HG03039 (cell line): ENCODE measurements around the gene KNOP1.

Experiments used
- ATAC-seq: cut with Tn5 transposase; IDR thresholded peaks from one replicate; pipeline ENCODE4 v1.9.1; 2021; ENCODE audit warnings: mild to moderate bottlenecking, moderate library complexity; ENCODE audit not compliant: unreplicated experiment

The KNOP1 gene

DNA sequence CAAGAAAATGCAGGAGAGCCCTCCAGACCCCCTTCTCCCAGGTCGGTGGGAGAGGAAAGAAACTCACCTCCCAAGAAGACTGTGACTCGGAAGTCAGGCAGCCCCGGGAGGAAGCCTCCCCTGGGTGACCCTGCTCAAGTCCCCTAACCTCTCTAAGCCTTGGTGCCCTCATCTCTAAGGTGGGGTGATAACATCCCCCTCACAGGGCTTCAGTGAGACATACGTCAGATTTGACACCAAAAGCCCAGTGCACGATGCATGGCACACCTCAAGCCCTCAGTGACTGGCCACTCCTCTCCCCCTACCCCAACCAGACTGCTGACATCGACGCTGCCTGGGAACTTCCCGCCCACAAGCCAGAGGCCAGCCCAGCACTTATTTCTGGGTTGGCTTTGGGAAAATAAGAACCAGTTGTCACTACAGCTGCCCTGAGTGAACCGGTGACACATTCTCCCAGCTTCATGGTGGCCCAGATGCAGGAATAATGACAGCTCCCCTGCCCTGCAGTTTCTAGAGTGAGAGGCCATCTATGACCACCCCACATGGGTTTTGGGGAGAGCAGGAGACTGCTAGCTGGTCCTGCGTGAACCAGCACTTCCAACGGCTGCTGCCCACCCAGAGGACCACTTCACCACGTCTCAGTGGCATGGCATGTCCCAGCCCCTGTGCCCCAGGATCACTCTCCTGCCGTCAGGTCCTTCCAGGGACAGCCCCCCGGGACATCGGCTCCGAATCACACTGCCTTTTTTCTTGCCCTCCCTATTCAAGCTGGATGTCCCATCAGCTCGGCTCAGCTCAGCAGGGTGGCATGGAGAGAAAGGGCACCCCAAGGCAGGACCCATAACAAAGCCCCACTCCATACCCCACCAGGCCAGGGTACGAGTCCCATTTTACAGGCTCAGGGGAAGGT lies 9.5 kb downstream of the KNOP1 start:
- ATAC-seq: no peak

- no peak for ATAC-seq
Observed at GRCh38 chr16:19707569-19708295, 10.3 kb downstream of the KNOP1 start.

- no peak for ATAC-seq
Observed at GRCh38 chr16:19706846-19707245, 11.2 kb downstream of the KNOP1 start.

DNA sequence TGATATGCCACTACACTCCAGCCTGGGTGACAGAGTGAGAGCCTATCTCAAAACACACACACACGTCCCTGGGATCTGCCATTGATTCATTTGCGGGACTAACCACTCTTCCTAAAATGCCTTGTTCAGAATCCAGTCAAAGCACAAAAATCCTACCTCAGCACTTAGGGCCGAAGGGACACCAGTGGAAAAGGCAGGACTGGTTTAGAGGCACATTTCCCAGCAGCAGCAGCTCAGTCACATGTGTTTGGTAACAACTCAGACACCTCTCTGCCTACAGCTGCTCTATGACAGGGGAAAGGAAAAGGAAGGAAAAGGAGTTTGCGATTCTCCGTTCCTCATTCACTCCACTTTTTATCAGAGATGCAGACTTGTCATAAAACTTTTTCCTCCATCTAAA lies 12.2 kb downstream of the KNOP1 start:
- ATAC-seq: no peak

DNA sequence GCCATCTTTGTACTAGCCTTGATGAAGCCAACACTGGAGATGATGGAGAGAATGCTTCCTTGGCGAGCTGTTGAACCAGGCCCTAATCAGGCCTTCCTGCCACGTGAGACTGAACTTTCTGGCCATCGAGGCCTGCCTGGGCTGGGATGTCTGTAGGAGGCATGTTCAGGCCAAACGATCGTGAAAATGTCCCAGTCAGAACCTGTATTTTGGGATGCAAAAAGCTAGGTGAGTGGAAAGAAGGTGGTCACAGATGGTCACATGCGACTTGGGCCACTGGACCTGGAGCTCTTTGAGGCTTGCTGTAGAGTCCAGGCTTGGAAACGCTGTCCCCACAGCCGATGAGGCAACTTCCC lies 12.9 kb downstream of the KNOP1 start:
- no peak for ATAC-seq

- ATAC-seq: no peak
Observed at GRCh38 chr16:19704321-19705145, 13.5 kb downstream of the KNOP1 start.

GRCh38 chr16:19703172-19703889 lies 14.7 kb downstream of the KNOP1 start:
- no peak for ATAC-seq

DNA sequence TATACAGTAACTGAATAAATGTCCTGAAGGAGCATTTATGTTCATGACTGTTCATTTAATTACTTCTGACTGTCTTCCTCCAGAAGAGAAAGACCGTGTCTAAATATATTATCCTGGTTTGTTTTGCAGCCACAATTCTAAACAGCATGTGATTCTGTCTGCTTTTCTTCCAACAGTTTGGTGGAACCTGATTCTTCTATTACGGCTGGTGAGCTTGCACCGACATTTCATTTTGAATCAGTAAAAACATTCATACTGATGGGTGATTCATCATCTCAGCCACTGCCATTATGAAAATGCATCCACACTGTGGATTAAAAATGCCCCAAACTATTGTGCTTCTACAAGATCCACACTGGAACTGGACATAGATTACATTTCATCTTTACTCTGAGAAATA lies 16.9 kb downstream of the KNOP1 start:
- ATAC-seq: no peak

GRCh38 chr16:19700319-19700781 lies 17.7 kb downstream of the KNOP1 start:
- no peak for ATAC-seq

GRCh38 chr16:19699472-19699871 lies 18.6 kb downstream of the KNOP1 start:
- no peak for ATAC-seq

DNA sequence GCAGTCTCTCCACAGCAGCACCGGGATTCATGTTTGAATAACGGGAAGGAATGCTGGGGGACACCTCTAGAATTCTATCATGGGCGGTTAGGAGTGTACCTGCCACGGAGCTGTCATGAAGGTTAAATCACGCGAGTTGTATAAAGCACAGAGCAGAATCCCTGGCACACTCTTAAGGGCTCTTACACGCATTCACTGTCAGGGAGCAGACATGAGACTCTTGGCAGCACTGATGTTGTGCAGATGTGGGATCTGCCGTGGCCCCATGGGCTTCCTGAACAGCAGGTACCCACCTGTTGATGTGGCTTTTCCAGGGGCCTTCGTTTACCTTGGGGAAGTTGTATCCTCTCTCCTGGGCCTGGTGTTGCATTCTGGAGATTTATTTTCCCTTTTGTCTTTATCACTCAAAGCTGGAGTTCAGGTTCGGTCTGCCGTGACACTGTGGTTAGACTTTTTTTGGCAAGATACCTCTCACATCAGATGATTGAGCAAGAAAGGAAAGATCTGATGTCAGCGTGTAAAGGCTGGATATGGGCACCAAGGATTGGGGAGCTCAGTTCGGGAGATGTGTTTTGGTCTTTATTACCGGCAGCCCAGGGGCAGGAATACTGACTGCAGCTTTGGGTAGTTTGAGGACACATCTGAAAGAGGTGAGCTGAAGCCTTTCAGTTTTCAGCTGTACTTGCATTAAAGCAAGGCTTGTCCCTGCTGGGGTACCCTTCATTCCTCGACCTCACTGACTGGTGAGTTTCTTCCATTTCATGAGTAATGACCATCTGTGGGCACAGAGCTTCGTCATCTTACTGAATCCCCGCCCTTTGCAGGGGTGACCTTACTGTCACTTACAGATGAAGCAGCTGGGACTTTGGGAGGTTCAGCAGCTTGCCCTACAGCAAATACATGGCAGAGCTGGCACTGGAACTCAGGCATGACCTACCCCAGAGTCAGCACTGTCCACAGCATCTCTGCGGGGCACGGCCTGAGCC lies 19.3 kb downstream of the KNOP1 start:
- ATAC-seq: no peak

- no peak for ATAC-seq
Observed at GRCh38 chr16:19697756-19698318, 20.2 kb downstream of the KNOP1 start.

GRCh38 chr16:19696961-19697360 lies 21.1 kb downstream of the KNOP1 start:
- no peak for ATAC-seq

DNA sequence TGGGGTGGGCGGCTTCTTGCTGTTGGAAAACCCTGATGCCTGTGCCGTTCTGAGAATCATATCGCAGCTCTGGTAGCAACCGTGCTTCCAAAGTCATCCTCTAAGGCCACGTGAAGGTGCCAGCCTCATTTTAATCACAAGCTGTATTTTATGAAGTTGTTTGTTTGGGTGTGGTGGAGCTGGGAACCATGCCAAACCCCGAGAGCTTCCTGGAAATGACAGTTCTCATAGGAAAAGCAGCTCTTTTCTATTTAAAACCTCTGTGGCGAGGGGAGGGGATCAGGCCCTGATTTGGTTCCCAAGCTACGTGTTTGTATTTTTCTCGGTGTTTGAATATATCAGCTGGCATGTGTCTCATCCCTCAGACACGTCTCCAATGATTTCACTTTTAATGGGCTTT lies 21.7 kb downstream of the KNOP1 start:
- ATAC-seq: no peak

DNA sequence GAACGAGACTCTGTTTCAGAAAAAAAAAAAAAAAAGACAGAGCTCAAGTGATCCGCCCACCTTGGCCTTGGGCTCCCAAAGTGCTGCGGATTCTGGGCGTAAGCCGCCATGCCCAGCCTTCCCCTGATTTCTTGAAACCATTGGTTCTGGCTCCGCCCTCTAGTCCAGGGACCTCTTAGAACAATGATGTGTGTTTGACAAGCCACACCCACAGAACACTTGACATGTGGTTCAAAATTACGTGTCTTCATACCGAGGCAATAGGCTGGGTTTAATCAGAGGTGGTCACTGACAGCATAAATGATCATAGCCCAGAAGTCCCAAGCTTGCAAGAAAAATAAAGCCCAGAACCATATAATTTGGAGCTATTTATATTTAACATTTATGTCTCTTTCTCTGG lies 23.0 kb downstream of the KNOP1 start:
- no peak for ATAC-seq

DNA sequence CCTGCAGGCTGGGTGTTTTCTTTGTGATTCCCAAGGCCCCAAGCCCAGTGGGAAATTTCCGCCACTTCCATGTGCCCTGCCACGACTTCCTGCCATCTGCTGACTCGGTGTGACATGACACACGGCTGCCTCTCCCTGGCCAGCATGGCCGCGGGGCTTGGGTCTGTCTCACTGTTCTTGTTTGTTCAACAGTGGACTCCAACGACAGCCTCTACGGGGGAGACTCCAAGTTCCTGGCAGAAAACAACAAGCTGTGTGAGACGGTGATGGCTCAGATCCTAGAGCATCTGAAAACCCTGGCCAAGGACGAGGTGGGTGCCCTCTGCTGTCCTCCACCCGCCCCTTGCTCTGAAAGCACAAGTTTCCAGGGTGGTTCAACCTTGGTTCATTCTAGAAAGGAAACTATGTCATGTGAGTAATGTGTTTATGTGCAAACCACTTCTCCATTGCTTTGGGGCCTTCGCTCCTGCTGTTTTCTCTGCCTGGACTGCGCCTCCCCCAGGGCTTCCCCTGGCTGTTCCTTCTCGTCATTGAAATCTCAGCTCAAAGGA lies 26.8 kb downstream of the KNOP1 start:
- no peak for ATAC-seq

DNA sequence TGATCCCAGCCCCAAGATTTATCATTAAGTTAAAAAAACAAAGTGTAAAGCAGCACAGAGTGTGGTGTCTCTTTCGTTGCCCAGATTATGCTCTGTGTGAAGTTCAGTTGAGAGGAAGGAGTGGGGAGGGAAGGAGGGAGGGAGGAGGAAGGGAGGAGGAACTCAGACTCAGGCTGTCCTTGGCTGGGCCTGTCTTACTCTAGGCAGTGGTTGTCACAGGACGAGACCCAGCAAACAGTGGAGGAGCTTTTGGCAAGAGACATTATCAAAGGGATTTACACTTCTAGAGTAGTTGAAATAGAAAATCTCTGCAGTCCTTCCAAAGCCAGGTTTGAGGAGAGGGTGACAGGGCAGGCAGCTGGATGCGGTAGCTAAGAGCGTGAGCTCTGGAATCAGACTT lies 27.8 kb downstream of the KNOP1 start:
- no peak for ATAC-seq

GRCh38 chr16:19689342-19689741 lies 28.7 kb downstream of the KNOP1 start:
- no peak for ATAC-seq
